ENCODE results near the gene LGALS7B.
"Not testable (repeated sequence)": the region's sequence is repeated elsewhere in the genome, so short reads cannot be mapped to it uniquely, and the experiment has no call there.

Gene LGALS7B

DNA sequence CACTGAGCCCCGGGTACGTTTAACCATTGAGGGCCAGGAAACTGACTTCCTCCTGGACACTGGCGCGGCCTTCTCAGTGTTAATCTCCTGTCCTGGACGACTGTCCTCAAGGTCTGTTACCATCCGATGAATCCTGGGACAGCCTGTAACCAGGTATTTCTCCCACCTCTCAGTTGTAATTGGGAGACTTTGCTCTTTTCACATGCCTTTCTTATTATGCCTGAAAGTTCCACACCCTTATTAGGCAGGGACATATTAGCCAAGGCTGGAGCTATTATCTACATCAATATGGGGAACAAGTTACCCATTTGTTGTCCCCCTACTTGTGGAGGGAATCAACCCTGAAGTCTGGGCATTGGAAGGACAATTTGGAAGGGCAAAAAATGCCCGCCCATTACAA is 36.9 kb downstream of the LGALS7B start:
- not testable (repeated sequence) for DNase-seq

DNA sequence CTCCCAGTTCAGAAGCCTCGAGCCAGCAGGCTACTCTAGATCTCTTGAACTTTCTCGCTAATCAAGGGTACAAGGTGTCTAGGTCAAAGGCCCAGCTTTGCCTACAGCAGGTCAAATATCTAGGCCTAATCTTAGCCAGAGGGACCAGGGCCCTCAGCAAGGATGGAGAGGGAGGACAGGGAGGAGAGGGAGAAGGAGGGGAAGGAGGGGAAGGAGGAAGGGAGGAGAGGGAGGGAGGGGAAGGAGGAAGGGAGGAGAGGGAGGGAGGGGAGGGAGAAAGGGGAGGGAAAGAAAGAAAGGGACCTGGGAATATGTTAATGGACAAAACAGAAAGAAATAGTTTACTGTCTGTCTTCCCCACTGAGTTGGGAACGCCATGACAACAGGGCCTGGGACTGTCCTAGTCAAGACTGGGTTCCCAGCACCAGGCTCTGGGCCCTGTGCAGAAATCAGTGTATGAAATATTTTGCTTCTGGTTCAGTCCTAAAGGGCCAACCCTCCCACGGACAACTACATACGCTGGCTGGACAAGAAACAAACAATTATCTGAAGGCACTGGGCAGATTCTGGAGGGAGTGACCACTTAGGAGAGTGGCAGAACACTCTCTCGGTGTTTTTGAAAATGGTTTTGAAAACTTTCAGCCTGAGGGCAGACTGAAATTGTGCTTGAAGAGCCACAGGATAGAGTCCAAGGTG is 38.0 kb downstream of the LGALS7B start:
- DNase-seq = no peak

DNA sequence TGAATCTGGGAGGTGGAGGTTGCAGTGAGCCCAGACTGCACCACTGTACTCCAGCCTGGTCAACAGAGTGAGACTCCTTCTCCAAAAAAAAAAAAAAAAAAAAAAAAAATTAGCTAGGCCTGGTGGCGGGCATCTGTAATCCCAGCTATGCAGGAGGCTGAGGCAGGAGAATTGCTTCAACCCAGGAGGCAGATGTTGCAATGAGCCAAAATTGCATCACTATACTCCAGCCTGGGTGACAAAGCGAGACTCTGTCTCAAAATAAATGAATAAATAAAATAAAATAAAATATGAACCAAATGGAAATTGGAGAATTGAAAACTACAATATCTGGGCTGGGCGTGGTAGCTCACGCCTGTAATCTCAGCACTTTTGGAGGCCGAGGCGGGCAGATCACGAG is 40.2 kb downstream of the LGALS7B start:
- DNase-seq = not testable (repeated sequence)

DNA sequence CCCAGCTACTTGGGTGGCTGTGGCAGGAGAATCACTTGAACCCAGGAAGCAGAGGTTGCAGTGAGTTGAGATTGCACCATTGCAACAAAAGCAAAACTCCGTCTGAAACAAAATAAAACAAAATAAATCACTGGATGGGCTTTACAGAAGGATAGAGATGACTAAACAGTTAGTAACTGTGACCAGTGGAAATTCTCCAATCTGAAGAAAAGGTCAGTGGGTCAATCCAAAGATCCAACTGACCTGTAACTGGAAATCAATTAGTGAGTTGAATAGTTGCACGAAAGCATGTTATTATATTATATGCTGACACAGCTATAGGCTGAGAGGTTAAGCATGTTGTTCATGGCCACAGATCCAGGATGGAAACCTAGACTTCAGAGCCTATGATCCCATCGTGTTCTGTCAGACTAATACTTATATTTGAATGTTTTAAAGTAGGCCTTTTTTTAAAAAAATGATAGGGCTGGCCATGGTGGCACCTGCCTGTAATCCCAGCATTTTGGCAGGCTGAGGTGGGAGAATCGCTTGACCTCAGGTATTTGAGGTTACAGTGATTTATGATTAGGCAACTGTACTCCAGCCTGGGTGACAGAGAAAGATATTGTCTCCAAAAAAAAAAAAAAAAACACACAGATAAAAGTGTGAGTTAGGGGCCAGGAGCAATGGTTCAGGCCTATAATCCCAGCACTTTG is 41.2 kb downstream of the LGALS7B start:
- DNase-seq = no peak

DNA sequence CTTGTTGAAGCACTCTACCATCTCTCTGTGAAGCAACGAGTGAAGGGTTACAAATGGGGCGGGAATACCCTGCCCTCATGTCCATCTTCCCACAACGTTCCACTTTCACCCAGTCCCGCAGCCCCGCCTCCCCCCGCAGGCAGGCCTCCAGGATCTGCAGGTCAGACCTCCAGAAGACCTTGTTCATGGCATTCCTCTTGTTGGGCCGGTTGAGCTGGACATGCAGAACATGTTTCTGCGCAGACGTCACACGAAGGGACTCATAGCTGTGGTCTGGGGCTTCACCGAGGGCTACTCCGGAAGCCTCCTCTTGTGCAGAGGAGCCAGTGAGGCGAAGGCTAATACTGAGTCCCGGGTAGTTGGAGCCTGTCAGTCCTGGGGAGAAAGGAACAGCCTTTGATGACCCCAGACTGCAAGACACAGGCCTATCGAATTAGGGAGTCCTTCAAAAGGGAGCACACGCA is 42.2 kb downstream of the LGALS7B start:
- DNase-seq = no peak

DNA sequence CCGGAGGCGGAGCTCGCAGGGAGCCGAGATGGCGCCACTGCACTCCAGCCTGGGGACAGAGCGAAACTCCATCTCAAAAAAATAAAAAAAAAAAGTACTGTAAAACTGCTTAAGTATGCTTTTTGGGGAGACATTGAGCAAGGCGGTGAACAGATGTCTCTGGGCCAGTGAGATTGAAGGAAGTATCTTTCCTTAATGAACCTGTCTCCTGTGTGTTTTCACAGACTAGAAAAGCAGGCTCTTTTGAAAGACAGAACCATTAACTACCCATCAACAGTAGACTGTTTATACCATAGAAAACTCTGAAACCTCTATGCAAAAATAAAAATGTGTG is 44.1 kb downstream of the LGALS7B start:
- no peak for DNase-seq

DNA sequence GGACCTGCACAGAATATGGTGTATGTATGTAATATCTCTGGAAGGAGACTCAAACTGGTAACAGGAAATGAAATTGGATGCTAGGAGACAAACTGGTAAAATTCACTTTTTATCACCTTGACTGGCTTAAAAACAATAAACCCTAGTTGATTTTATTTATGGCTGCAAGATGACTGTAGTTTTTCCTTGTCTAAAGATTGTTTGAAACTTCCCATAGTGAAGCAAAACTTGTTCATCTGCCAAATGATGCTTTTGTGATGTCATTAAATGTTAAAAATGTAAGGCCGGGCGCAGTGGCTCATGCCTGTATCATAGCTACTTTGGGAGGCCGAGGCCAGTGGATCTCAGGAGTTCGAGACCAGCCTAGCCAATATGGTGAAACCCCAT is 45.1 kb downstream of the LGALS7B start:
- DNase-seq = no peak

DNA sequence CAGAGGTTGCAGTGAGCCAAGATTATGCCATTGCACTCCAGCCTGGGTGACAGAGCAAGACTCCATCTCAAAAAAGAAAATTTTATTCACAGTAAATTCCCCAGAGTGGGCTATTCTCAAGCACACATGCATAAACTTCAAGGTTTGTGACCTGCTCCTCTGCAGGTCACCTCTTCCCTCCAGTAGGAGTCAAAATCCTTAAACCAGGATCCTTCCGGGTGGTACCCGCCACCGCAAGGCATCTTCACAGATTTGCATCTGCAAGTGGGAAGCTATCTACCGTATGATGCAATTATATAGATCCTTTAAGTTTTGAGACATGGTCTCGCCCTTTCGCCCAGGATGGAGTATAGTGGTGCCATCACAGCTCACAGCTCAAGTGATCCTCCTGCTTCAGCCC is 45.6 kb downstream of the LGALS7B start:
- no peak for DNase-seq

DNA sequence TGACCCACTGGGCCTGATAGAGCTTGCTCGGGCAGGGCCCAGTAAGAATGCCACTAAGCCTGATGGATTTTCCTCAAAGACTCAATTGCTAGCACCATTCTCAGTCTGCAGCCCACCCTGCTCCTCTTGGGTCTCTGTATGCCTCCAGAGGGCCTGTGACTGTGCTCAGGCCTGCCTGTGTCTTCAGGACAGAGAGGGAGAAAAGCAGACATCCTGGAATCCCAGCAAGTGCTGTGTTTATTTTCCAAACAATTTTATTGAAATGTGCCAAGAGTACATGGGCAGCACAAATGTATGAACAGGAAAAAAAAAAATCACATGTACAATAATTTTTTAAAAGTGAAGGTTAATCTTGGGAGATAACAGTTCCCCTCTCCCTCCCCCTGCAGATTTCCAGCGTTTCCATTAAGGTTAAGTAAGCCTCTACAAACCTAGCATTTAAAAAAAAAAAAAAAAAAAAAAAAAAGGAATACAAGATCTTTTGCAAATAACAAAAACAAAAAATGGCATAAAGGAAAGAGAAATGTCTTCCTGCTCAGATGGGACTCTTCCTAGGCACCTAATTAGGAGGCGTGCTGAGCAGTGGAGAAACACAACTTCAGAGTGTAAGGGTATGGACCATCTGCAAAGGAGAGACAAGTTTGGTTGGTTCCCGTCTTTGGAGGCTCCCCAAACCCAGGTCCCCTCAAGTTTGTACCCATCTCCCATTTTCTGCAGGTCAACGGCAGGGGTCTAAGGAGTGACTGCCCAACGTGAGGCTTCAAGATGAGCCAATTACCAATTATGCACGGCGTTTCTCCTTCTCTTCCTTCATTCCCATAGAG is 47.4 kb downstream of the LGALS7B start:
- no peak for DNase-seq

DNA sequence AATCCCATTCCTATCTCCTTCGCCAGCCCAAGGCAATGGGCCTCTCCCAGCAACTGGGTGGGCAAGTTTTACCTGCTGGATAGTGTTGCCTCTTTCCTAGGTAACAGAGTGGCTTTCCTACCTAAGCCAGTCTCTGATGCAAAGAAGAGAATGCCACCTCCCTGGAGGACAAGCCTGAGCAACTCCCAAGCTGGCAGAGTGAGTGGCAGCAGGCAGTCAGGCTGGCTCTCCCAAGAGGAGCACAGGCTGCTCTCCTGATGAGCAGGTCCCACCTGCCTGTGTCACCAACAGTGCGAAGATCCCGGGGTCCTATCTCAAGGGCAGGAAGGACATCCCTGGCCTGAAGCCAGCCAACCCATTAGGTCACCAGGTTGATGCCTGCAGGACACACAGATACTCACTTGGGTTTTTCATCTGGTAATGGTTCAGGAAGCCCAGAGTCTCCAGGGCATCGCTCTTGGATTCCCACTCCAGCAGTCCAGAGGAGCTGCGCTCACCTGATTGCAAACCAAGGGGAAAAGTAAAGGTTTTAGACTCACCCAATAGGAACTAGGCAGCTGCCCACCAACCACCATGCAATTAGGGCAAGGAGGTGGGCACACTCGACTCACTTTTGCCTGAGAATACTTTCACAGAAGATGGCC is 48.1 kb downstream of the LGALS7B start:
- DNase-seq = no peak

DNA sequence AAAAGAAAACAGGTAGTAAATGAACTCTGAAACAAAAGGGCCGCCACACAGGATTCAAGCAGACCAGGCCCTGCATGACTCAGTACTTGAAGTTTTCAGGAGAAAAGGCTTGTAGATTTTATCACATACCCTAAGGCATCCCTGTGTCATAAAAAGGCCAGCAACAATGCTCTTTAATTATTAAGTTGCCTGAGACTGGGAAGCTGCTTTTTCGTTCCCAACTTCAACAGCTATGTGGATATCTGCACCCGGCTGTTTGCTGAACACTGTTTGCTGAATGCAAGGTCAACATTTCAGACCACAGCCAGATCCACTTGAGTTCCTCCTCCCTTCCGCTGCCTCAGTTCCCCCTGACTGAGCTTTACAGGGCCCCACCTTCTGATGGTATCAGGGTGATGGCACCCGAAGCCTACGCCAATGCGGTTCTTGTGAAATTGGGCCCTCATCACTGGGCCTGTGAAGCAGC is 48.7 kb downstream of the LGALS7B start:
- DNase-seq = no peak

DNA sequence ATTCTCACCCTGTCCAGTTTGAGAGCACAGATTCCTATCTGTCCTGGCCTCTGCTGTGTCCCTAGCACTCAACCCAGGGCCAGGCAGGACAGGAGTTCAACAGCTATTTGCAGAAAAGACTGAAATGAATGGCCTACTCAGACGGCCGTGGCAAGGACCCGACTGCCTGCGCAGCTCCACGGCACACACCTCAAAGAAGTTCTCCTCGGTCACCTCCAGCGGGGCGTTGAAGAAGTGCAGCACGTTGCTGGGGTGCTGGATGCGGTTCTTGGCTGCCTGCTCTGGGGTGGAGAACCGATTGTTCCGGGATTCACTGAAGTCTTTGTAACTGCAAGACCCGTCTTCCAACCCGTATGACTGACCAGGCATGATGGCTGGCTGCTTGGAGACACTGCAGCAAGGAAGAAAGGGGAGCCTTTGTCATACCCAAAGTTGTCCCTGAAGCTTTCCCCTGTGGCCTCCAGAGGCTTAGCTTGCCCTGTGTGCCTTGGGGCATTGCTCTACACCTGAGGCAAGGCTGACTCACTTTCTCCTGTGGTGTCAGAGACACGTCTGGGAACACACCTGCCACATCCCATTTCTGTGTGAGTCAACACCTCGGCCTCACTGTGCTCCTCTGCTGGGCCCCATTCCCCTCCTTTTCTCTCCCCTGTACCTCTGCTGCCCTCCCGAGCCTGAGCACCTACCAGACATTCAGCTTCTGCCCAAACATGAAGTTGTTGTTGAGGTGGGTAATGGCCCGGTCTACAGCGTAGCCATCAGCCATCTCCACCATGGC is 49.4 kb downstream of the LGALS7B start:
- no peak for DNase-seq

DNA sequence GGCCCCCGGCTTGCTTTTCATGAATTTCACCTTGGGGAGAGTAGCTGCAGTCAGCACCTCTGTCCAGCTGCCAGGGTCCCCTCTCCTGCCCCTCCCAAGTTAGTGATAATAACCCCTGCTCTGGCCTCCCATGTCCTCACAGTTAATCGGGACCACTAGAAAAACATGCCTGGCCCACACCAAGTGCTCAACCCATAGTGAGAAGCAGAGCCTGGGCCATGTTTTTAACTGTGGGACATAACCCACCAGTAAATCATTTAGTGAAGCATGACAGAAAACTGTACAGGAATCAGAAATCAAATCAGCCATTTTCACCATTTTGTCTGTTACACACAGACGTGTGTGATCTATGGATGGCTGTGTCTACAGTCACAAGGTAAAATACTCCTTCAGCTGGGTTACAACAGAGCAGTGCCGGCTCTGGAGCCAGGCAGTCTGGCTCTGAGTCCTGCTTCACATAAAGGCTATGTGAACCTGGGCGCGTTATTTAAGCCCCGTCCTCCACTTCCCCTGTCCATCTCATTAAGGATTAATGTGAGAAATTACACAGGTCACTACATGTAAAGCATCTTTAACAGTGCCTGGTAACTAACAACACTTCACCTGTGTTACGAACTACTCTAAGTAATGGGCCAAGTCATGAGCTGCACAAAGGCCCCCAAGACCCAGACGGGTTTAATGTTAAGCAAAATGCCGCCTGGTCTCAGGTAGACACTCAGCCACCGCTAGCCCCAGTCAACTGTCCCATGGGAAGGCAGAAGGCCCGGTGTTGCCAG is 50.2 kb downstream of the LGALS7B start:
- no peak for DNase-seq

DNA sequence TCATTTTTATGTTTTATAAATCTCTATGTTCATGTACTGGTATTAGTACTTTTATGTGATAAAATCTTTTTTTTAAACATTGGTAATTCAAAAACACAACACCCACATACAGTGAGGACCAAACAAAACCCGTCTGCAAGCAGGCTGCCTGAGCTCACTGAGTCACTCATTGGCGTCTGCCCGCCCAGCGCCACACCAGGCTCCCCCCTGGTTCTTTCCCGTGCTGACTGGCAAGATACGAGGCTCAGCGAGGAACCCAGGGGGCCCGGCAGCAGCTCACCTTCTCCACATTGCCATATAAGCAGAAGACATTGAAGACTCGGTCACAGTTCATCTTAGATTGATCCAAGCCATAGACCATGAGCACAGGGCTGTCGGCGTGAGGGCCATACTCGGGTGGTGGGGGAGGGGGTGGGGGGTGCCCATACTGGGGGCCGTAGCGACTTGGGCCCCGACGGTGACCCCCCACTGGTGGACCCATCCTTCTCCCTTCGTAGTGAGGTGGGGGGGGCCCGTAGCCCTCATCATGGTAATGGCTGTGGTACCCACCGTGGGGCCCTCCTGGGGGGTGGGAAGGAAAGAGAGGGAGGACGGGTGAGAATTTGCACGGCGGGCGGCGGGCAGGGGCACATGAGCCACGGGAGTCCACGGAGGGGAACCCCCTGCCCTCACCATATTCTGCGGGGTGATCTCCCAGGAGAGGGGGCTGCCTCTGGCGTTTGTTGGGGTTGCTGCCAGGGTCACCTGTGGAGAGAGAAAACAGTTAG is 51.0 kb downstream of the LGALS7B start:
- DNase-seq = no peak

DNA sequence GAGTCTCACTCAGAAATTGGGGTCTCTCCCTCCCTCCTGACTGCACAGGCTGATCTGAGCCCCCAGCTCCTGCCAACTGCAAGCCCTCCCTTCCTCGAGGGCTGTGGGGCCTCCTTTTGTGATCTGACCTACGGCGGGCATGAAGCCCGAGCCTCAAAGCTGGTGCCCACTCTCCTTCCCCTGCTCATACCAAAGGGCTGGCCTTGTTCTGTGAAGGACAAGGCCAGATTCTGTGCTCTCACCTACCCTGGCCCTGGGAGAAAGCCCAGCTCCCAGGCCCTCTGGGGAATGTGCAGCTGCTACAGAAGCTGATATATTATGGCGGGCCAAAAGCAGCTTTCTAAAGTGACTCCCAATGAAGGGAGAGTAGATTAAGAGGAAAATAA is 51.6 kb downstream of the LGALS7B start:
- DNase-seq = no peak

All from T-helper 9 cell (primary cell).